SK-N-MC (cell line): Measurements from ENCODE around the gene RNU5B-1.

Experiments used
- EZH2 ChIP-seq: fragments of 200-600 bp; sonication (generic); IDR thresholded peaks from one replicate; pipeline ENCODE4 v1.6.1; 2017; ENCODE audit warnings: antibody characterized with exemption
- FOXP2 ChIP-seq: optimal IDR thresholded peaks from 2 replicates; pipeline ENCODE3; 2011; ENCODE audit warnings: mild to moderate bottlenecking, moderate library complexity; ENCODE audit not compliant: insufficient read depth; ENCODE audit errors: extremely low read length, control extremely low read depth
- POLR2AphosphoS5 ChIP-seq: IDR thresholded peaks from 2 replicates; pipeline ENCODE4 v1.6.1; 2012; ENCODE audit warnings: mild to moderate bottlenecking, low read depth, low read length, borderline replicate concordance

DNA sequence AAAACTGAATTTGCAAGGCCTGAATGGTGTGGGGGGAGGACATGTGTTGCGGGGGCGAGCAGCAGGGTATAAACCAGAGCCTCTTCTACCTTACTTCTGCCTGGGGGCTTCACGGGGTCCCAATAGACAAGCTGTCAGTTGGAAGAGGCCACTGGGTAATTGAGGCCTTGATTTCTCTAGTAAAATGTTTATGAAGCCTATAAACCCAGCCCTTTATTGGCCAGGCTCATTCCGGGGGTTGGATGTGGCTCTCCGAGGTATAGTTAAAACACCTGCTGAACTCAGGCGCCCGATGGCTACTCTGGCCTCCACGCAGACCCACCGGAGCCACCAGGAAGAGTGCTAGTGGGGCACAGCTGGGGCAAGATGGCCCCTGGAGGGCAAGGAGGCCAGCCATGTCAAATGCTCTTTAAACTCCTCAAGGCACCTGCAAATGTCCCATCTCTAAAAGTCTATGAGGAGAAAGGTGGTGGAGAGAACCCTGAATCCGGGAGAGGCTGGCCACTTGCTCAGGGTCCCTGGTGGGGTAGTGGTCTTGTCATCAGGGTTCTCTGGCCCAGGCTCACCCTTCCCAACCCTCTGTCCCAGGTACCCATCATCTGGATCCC lies 39.0 kb downstream of the RNU5B-1 start:
- no peak for TF ChIP-seq EZH2
- no peak for TF ChIP-seq POLR2AphosphoS5
- TF ChIP-seq FOXP2: no peak
